Measurements from ENCODE around the gene PLA2G4D.

Gene PLA2G4D

DNA sequence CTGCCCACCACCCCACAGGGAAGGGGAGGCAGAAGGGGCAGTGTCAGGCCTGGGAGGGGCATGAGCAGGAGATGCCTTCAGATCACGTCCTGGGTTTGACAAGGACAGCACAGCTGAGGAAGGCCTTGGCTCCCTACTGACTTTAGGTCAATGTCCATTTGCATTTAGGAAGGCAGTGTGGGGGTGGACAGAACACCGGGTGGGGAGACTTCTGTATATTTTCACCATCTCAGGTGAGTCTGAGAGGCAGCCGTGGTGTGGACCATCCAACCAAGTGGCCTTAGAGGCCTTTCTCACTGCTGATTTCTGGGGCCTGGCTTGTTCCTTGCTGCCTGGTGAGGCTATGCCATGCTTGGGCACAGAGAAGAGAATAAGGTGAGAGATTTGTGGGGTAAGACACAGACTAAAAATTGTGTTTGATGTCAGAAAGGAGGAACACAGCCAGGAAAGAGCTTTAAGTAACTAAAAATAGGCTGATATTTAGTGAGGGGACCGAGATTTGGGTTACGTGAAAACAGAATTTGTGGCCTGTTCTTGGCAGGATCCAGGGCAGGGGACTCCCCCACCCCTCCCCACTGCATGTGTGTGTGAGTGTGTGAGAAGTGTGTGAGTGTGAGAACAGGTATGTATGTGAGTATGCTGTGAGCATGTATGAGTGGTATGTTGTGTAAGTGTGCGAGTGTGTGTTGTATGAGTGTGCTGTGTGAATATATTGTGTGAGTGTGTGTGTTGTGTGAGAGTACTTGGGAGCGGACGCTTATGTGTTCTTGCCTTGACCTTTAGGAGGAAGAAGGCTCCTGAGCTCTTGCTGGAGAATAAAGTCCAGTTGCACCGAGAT is 61.8 kb downstream of the PLA2G4D start:
- DNase-seq (ENCODE audit: insufficient read length, low spot score) (no peak), FAIRE-seq (peak; percentile 93)

DNA sequence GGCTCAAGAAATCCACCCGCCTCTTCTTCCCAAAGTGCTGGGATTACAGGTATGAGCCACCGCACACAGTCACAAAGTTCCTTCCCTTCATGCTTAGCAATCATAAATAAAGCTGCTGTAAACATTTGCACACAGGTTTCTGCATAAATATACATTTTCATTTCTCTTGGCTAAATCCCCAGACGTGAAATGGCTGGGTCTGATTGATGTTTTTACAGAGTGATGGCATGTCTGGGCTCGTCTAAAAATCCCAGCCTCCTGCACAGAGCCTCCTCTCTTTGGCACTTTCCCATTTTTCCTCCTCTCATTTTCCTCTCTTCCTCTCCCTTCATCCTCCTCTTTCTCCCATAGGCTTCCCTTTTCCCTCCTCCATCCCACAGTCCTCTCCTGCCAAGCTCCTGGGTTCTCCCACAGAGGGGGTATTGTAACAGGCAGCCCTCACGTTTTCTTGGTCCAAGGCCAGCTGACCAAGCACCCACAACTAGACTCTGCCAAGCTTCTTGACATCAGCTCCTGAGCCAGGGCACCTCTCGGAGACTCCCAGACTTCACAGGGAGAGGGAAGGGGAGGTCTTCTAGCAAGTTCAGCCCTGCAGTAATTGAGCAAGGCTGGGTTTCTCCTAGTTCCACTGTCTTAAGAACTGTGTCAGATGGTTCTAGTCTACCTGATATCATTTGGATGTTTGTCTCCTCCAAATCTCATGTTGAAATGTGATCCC is 63.0 kb downstream of the PLA2G4D start:
- FAIRE-seq (no peak), DNase-seq (ENCODE audit: insufficient read length, low spot score) (peak; percentile 41)

DNA sequence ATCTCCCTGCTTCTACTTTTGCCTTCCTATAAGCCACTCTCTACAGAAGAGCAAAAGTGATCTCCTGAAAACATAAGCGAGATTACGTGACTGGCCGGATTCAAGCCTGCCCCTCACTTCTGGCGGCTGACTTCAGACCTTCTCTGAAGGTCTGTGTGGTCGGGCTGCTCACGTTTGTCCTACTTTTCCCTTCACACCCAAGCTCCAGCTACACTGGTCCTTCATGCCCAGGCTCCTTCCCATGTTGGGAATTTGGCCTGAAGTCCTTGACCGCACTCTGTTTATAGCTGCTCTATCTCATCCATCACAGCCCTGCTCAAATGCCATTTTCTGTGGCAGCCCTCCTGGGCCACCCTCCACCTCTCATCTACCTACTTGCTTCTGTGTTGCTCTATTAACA is 66.8 kb downstream of the PLA2G4D start:
- DNase-seq (ENCODE audit: insufficient read length, low spot score) (no peak), FAIRE-seq (no peak)

DNA sequence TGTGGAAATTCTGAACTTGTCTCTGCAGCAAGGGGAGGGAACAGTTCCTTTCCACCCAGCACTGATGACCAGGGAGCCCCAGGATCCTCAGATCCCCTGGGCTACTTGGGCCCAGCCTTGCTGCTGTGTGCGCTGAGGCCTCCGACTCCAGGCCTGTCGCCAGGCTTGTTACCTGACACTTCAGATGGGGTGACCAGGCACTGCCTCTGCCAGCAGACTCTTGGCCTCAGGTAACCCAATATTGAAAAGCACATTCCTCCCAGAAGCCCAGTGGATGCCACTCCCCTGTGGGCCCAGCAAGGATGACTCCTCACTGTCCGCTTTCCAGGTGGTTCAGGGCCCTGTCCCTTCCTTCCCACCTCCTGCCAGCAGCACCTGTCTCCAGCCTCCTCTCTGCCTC is 70.1 kb downstream of the PLA2G4D start:
- no peak for DNase-seq (ENCODE audit: insufficient read length, low spot score)
- no peak for FAIRE-seq

DNA sequence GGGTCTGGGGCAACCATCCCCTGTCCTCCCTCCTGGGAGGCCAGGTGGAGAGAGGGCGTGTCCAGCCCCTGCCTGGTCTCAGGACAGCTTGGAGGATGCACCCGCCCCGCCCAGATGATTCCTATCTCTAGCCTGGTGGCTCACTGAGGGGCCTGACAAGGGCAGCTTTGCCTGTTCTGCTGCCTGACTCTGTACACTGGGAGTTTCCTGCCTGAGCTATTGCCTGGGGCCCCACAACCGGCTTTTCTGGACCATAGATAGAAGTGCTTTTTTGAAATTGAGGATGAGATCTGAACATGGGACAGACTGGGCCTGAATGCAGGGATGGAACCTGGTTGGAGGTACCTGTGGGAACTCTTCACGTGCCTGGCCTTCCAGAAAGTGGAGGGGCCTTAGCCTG is 72.8 kb downstream of the PLA2G4D start:
- no peak for DNase-seq (ENCODE audit: insufficient read length, low spot score)
- FAIRE-seq = no peak

DNA sequence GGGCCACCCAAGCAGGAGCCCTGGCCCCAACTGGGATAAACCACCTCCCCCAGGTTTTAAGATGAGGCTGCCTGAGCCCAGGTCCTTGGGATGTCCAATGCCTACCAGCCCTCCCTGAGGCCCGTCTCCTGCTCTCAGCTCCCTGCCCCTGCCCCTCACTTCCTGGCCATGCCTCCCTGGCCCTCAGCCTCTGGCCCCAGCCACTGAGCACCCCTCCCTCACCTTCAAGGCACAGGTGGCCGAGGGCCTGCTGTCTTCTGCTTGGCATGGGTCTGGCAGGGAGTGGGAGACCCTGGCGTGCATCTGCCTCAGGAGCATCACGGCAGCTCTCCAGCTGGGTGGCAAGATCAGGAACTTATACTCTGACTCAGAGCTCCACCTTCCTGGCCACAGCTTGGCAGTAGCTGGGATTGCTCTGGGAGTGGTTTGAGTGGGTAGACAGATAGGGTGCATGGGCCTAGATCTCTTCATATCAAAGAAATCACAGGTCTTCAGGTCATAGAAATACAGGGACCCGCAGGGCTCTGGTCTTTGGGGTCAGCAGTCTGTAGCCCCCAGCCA is 73.6 kb downstream of the PLA2G4D start, which contains the start of gene PLA2G4E:
PLA2G4E (minus strand) TSS at position 330 of the 561 bp plus-strand sequence; CDS start at position 318, 12 bp downstream.
- no peak for FAIRE-seq
- DNase-seq (ENCODE audit: insufficient read length, low spot score) = no peak

DNA sequence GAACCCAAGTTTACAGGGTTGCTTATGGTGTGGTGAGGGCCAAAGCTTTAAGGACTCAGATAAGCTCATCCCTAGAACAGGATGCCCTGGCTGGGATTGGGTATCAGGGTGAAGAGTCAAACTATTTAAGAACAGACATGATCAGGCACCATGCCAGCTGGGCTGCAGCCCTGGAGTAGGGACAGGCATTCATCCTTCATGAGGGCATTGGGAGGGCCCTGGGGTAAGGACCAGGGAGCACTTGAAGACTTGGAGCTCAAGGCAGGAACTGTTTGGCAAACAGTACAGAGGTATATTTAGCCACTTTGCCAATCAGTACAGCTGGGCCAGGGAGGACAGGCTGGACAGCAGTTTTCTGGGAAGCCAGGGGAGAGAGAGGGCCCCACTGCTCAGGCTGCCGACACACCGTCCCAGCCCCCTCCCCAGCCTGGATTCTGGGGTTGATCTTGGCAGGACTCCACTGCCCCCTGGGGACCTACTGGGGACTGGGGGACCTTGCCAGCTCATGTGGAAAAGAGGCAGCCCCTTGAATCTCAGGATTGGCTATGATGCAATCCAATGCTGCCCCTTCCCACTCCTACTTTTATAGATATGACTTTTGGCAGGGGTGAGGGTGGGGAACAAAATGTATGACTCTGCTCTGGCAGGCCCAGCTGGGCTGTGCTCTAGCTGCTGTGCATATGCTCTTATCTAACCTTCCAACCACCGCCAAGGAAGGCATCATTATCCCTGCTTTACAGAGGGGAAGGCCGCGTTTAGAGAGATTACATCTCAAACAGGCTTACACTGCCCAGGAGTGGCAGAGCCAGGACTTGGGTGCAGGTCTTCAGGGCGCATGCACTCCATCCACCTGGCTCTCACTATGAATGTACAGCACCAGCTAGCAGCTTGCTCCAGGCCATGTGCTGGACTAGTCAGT is 75.8 kb downstream of the PLA2G4D start:
- no peak for FAIRE-seq
- DNase-seq (ENCODE audit: insufficient read length, low spot score) = no peak
